ENCODE data around the gene UBR1. TPM values are rescaled to one million over a fixed set of nuclear protein-coding genes. Genes with fewer than 3 reads are reported as not detected.

The UBR1 gene
- total RNA-seq, 1 donor from 2014 or later, result 33.2 TPM

- Mint-ChIP-seq H3K27ac (no peak overlapping the region), H3K9me3 (peaks cover 12% of the 10 kb centered on the region), H3K4me3 (no peak overlapping the region), H3K4me1 (peaks cover 6% of the 10 kb centered on the region), H3K27me3 (ENCODE audit: insufficient read depth, low read depth) (peaks cover 12% of the 10 kb centered on the region), H3K36me3 (no peaks in the 10 kb centered on the region)
- no peak overlapping the region for H3K9ac ChIP-seq
- DNase-seq (ENCODE audit: low spot score), result no peak
- no peaks in the 10 kb centered on the region for H4K20me1 ChIP-seq (ENCODE audit: low read depth)
- no peak overlapping the region for H3K27ac ChIP-seq
- TF ChIP-seq EZH2 (IDR thresholded peaks at IDR 0.05) (no peak), EZH2phosphoT487 (IDR thresholded peaks at IDR 0.05) (no peak), CTCF (IDR thresholded peaks at IDR 0.05) (no peak)
- H3K36me3 ChIP-seq, result no peaks in the 10 kb centered on the region
- H3K79me2 ChIP-seq (ENCODE audit: low read depth), result no peaks in the 10 kb centered on the region
- peaks cover 2% of the 10 kb centered on the region for H3K4me1 ChIP-seq
- H3F3A ChIP-seq (ENCODE audit: low read depth), result peaks cover 2% of the 10 kb centered on the region
- H3K4me3 ChIP-seq, result no peak overlapping the region
- H2AFZ ChIP-seq (replicated peaks), result no peak overlapping the region
- H3K9me3 ChIP-seq (ENCODE audit: low read depth), result no peaks in the 10 kb centered on the region
- peaks cover 24% of the 10 kb centered on the region for H3K27me3 ChIP-seq
- H3K4me2 ChIP-seq, result no peak overlapping the region
Observed at GRCh38 chr15:43127752-43128151, 21.9 kb upstream of the UBR1 start.

GRCh38 chr15:43126356-43126755, 20.5 kb upstream of the UBR1 start:
- H3K4me1 Mint-ChIP-seq, result peaks cover 8% of the 10 kb centered on the region
- H3K9me3 Mint-ChIP-seq, result peaks cover 12% of the 10 kb centered on the region
- no peaks in the 10 kb centered on the region for H3K79me2 ChIP-seq (ENCODE audit: low read depth)

GRCh38 chr15:43125100-43125661, 19.3 kb upstream of the UBR1 start:
- no peak overlapping the region for H3K4me3 Mint-ChIP-seq

More at GRCh38 chr15:43126356-43126755, 20.5 kb upstream of the UBR1 start:
- no peaks in the 10 kb centered on the region for H3K4me1 ChIP-seq
- H3K4me2 ChIP-seq, result no peak overlapping the region
- no peak for TF ChIP-seq EZH2phosphoT487 (IDR thresholded peaks at IDR 0.05)
- TF ChIP-seq CTCF (IDR thresholded peaks at IDR 0.05), result no peak
- no peak for TF ChIP-seq EZH2 (IDR thresholded peaks at IDR 0.05)
- Mint-ChIP-seq H3K27me3 (ENCODE audit: insufficient read depth, low read depth) (peaks cover 12% of the 10 kb centered on the region), H3K27ac (no peak overlapping the region), H3K4me3 (no peak overlapping the region), H3K36me3 (no peaks in the 10 kb centered on the region)
- H3F3A ChIP-seq (ENCODE audit: low read depth), result peaks cover 8% of the 10 kb centered on the region
- no peaks in the 10 kb centered on the region for H3K36me3 ChIP-seq
- no peak overlapping the region for H2AFZ ChIP-seq (replicated peaks)
- no peaks in the 10 kb centered on the region for H3K9me3 ChIP-seq (ENCODE audit: low read depth)
- H3K4me3 ChIP-seq, result no peak overlapping the region
- no peak for DNase-seq (ENCODE audit: low spot score)
- H3K27me3 ChIP-seq, result peaks cover 28% of the 10 kb centered on the region
- H3K9ac ChIP-seq, result no peak overlapping the region
- H4K20me1 ChIP-seq (ENCODE audit: low read depth), result no peaks in the 10 kb centered on the region
- H3K27ac ChIP-seq, result no peak overlapping the region

More at GRCh38 chr15:43125100-43125661, 19.3 kb upstream of the UBR1 start:
- TF ChIP-seq EZH2phosphoT487 (IDR thresholded peaks at IDR 0.05) (no peak), EZH2 (IDR thresholded peaks at IDR 0.05) (no peak), CTCF (IDR thresholded peaks at IDR 0.05) (no peak)
- DNase-seq (ENCODE audit: low spot score), result no peak
- peaks cover 8% of the 10 kb centered on the region for H3K4me1 Mint-ChIP-seq
- no peaks in the 10 kb centered on the region for H3K36me3 Mint-ChIP-seq
- Histone ChIP-seq H3K27me3 (peaks cover 39% of the 10 kb centered on the region), H3K4me3 (no peak overlapping the region), H3K9ac (no peak overlapping the region), H2AFZ (replicated peaks) (no peak overlapping the region), H4K20me1 (ENCODE audit: low read depth) (no peaks in the 10 kb centered on the region), H3F3A (ENCODE audit: low read depth) (peaks cover 8% of the 10 kb centered on the region), H3K4me2 (no peak overlapping the region), H3K27ac (no peak overlapping the region), H3K36me3 (no peaks in the 10 kb centered on the region), H3K9me3 (ENCODE audit: low read depth) (no peaks in the 10 kb centered on the region), H3K4me1 (no peaks in the 10 kb centered on the region), H3K79me2 (ENCODE audit: low read depth) (no peaks in the 10 kb centered on the region)
- H3K27ac Mint-ChIP-seq, result no peak overlapping the region
- H3K9me3 Mint-ChIP-seq, result peaks cover 12% of the 10 kb centered on the region
- peaks cover 12% of the 10 kb centered on the region for H3K27me3 Mint-ChIP-seq (ENCODE audit: insufficient read depth, low read depth)
